A549 treated with Mapracorat at 1 μM for 4 hours (cell line): ENCODE data around the gene CDH7. TPM values are rescaled to one million over a fixed set of nuclear protein-coding genes. Genes with fewer than 3 reads are reported as not detected.

Experiments
- total RNA-seq: library from RNA; stranded (reverse); fragments of 200-300 nt; extraction: Qiagen RNA extraction; gene quantifications from 5 replicates; pipeline ENCODE4 v1.2.3, GENCODE V29; 2022

Gene CDH7
- total RNA-seq = 0.05 TPM in 1 of 5 replicates, not detected in the others

GRCh38 chr18:65750389-65751154 is at the start of gene CDH7:
Gene CDH7, plus strand, starts transcription at chr18:65751012. Its CDS starts 11,831 bp downstream, at chr18:65762843.

